ENCODE results near the gene DIPK1A.

DNA sequence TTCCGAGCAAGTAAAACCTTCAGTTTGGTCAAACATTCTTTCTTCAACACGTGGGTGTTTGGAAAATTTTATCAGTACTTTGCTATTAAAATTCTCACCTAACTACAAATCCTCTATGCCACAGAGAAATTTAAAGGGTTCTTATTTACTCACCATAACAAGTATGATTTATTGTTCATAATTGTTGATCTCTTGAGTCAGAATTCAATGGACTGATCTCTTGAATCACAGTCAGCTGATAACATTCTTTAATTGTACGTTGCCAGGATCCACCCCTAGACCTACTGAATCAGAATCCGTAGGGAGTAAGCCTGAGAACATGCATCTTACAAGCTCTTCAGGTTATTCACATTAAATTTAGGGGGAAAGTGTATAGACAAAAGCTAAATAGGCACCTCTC lies 51.2 kb downstream of the DIPK1A start:
- TF ChIP-seq, protein P1, sequence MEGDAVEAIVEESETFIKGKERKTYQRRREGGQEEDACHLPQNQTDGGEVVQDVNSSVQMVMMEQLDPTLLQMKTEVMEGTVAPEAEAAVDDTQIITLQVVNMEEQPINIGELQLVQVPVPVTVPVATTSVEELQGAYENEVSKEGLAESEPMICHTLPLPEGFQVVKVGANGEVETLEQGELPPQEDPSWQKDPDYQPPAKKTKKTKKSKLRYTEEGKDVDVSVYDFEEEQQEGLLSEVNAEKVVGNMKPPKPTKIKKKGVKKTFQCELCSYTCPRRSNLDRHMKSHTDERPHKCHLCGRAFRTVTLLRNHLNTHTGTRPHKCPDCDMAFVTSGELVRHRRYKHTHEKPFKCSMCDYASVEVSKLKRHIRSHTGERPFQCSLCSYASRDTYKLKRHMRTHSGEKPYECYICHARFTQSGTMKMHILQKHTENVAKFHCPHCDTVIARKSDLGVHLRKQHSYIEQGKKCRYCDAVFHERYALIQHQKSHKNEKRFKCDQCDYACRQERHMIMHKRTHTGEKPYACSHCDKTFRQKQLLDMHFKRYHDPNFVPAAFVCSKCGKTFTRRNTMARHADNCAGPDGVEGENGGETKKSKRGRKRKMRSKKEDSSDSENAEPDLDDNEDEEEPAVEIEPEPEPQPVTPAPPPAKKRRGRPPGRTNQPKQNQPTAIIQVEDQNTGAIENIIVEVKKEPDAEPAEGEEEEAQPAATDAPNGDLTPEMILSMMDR (IDR thresholded peaks at IDR 0.05; ENCODE audit: borderline replicate concordance, extremely low read depth, low read length, poor library complexity, severe bottlenecking), result no peak
- no peak for TF ChIP-seq EZH2 (IDR thresholded peaks at IDR 0.05; ENCODE audit: borderline replicate concordance, low read depth, low read length, severe bottlenecking)

All from DND-41 (cell line).